Skeletal muscle tissue (tissue), 4 donors: Measurements from ENCODE around the gene PDIA6. TPM values are rescaled to one million over a fixed set of nuclear protein-coding genes. Genes with fewer than 3 reads are reported as not detected.
A peak's percentile ranks its signal among the peaks of the same experiment; 100 is the strongest.

Experiments used
- H3K27ac ChIP-seq: one replicate; pipeline ENCODE4 v1.7.0; 2013; ENCODE audit warnings: mild to moderate bottlenecking, low read depth, low read length, inconsistent platforms
- H3K27me3 ChIP-seq, 3 donors: one replicate each; pipeline ENCODE4 v1.7.0; 2013; ENCODE audit warnings: low read length in 3 of 3; ENCODE audit not compliant: control insufficient read depth in 3 of 3, insufficient read depth in 3 of 3
- H3K36me3 ChIP-seq, 3 donors: one replicate each; pipeline ENCODE4 v1.7.0; 2013; ENCODE audit warnings: low read length in 3 of 3; ENCODE audit not compliant: control insufficient read depth in 3 of 3, insufficient read depth in 3 of 3
- H3K4me1 ChIP-seq, 3 donors: one replicate each; pipeline ENCODE4 v1.7.0; 2013; ENCODE audit warnings: low read length in 3 of 3, mild to moderate bottlenecking in 3 of 3; ENCODE audit not compliant: control insufficient read depth in 3 of 3, insufficient read depth in 3 of 3
- H3K4me3 ChIP-seq, 3 donors: one replicate each; pipeline ENCODE4 v1.7.0; 2013; ENCODE audit warnings: low read length in 3 of 3
- H3K9ac ChIP-seq, 3 donors: one replicate each; pipeline ENCODE4 v1.7.0; 2013; ENCODE audit warnings: low read length in 3 of 3, mild to moderate bottlenecking in 3 of 3, moderate library complexity in 2 of 3, low read depth in 1 of 3
- H3K9me3 ChIP-seq, 3 donors: one replicate each; pipeline ENCODE4 v1.7.0; 2013; ENCODE audit warnings: low read length in 3 of 3; ENCODE audit not compliant: control insufficient read depth in 3 of 3
- total RNA-seq: library from RNA; depleted of rRNA; stranded (reverse); fragments of >200 nt; gene quantifications from one replicate; pipeline ENCODE4 v1.2.3, GENCODE V29; 2014
- donor health status: Osteomylitis.

PDIA6 gene
- total RNA-seq, 1 donor from 2014 or later = 138 TPM

DNA sequence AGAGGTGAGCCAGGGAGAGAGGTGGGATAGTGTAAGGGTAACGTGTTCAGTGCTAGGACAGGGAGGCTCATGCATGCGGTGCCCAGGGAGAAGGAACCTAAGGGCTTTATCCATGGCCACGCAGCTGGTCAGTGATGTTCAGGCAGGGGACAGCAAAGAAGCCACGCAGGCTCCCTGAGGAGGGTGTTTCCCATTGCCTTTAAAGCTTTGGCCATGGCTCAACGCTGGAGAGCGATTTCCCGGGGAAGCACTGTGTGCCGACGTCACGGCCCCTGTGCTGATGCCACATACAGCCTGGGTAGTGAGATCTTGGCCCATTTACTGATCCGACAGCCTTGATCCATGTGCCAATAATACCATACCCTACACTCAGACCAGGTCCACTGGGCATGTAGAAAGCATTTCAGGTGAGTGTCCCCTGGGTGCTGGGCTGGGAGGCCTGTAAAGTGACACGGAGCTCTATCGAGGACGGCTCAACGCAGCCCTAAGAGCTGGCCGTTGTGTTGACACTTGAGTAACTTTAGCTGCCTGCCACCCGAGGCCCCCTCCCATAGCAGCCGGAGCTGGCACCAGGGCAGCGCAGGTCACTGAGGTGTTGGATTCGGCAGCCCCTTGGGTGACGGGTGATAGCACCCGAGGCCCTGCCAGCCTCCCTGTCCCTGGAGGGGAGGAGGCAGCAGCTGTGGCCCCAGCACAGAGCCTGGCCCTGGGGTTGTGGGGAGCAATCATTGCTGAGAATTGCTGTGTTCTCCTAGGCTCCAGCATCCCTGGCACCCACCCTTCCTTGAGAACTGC is 41.4 kb downstream of the PDIA6 start:
- H3K36me3 ChIP-seq = no peaks in the 10 kb centered on the region
- no peak overlapping the region for H3K4me3 ChIP-seq
- H3K9ac ChIP-seq = no peak overlapping the region
- H3K4me1 ChIP-seq = peaks cover 0 to 7% (median 7%) of the 10 kb centered on the region in 3 donors
- H3K9me3 ChIP-seq = no peaks in the 10 kb centered on the region
- peaks cover 0 to 4% (median 0%) of the 10 kb centered on the region in 3 donors for H3K27me3 ChIP-seq
- no peak overlapping the region for H3K27ac ChIP-seq

DNA sequence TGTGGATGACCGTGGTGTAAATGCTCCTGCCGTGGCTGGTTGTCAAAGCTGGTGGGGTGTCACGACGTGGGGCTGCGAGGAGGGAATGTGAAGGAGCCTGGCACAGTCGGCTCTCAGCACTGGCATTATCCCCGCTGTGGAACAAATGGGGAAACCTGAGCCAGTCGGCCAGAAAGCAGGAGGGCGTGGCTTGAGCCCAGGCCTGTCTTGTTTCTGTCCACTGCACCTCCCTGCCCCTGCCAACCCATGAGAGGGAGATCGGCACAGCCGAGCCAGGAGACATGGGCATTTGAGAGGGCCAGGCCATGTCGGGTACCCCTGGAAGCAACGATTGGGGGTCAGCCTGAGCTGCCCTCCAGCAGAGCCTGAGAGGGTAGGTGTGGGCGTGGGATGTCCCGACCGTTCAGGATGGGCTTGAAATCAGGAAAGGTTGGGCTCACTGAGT is 44.5 kb downstream of the PDIA6 start:
- Histone ChIP-seq H3K27me3 (peaks cover 3 to 4% (median 4%) of the 10 kb centered on the region in 3 donors), H3K4me3 (peak overlapping the region in 2 of 3 donors; percentile 41 to 42), H3K9me3 (no peaks in the 10 kb centered on the region), H3K4me1 (peaks cover 0 to 7% (median 7%) of the 10 kb centered on the region in 3 donors), H3K27ac (no peak overlapping the region), H3K9ac (no peak overlapping the region), H3K36me3 (no peaks in the 10 kb centered on the region)

DNA sequence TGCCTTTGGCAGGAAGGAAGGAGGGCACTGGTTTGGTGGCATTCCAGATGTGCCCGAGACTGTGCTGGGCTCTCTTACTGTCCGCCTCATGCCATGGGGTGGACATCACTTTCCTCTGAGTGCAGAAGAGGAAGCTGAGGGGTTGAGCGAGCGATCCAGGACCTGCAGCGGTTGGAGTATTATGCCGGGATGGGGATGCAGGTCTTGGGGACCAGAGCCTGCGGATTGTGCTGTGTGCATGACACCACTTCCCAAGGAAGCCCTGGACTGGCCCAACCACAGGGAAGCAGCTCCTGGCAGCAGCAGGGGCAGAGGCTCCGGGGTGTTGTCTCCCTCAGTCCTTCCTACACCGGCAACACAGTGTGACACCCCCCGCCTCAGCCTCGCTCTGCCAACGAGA is 46.7 kb downstream of the PDIA6 start:
- Histone ChIP-seq H3K4me1 (peaks cover 0 to 7% (median 7%) of the 10 kb centered on the region in 3 donors), H3K9me3 (no peaks in the 10 kb centered on the region), H3K36me3 (no peaks in the 10 kb centered on the region), H3K4me3 (no peak overlapping the region), H3K27me3 (peaks cover under 1 to 8% (median 5%) of the 10 kb centered on the region in 3 donors), H3K27ac (no peak overlapping the region), H3K9ac (no peak overlapping the region)

DNA sequence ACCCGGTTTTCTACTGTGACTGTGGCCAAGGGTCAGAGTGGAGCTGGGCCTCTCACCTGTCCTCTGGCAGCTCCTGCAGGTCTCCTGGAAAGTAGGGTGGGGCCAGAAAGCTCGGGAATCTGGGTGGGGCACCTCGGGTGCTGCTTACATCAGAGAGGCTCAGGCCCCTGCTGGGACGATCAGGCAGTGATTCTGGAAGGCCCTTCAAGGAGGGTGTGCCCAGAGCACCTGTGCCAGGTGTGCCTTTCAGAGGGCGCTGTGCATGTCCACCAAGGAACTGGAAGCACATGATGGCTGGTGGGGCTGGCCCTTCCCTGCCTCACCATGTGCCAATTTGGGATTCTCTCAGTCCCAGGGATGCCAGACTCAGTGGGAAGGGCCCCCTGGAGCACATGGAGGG is 47.1 kb downstream of the PDIA6 start:
- no peaks in the 10 kb centered on the region for H3K9me3 ChIP-seq
- H3K4me1 ChIP-seq = peaks cover 0 to 7% (median 7%) of the 10 kb centered on the region in 3 donors
- peaks cover 0 to 8% (median 5%) of the 10 kb centered on the region in 3 donors for H3K27me3 ChIP-seq
- no peak overlapping the region for H3K27ac ChIP-seq
- H3K36me3 ChIP-seq = no peaks in the 10 kb centered on the region
- no peak overlapping the region for H3K4me3 ChIP-seq
- no peak overlapping the region for H3K9ac ChIP-seq

DNA sequence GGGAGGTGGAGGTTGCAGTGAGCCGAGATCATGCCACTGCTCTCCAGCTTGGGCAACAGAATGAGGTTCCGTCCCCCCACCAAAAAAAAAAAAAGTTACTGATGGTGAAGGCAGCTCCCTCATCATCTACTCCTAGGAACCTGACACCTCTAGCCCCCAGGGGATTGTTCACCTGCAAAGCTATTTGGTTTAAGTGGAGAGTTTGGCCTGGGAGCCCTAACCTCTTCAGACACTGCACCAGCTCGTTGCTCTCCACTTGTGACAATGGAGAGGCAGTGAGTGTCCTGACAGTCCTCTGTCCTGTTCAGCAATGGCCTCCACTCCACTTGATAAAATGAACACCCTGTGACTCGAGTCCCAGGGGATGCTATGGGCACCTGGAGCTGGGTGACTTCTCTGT is 47.7 kb downstream of the PDIA6 start:
- Histone ChIP-seq H3K27ac (no peak overlapping the region), H3K9ac (no peak overlapping the region), H3K4me1 (peaks cover 0 to 7% (median 7%) of the 10 kb centered on the region in 3 donors), H3K27me3 (peaks cover 0 to 8% (median 5%) of the 10 kb centered on the region in 3 donors), H3K9me3 (no peaks in the 10 kb centered on the region), H3K4me3 (no peak overlapping the region), H3K36me3 (no peaks in the 10 kb centered on the region)

DNA sequence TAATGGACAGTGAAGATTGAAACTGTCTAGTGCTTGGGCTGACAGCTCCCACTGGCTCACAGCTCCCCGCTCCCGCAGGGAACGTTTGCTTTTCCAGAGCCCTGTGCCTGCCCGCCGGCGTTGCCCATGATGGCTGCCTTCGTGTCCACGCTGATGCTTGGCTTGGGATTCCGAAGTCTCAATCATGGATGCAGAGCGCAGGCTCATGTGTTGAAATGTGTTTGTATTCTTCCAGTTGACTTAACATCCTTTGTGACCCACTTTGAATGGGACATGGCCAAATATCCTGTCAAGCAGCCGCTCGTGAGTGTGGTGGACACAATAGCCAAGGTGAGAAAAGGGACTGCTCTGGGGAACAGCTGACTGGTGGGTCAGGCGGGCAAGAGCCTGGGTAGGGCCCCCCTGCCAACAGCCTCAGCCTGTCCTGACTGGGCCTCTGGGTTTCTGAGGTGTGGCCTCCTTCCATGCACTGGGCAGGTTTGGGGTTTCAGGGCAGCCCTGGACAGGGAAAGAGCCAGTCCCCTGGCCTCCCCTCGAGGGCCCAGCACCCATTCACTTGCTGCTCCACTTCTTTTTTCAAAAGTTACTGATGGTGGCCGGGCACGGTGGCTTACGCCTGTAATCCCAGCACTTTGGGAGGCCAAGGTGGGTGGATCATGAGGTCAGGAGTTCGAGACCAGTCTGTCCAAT is 48.3 kb downstream of the PDIA6 start:
- Histone ChIP-seq H3K4me3 (no peak overlapping the region), H3K36me3 (no peaks in the 10 kb centered on the region), H3K27me3 (peaks cover 0 to 8% (median 5%) of the 10 kb centered on the region in 3 donors), H3K9ac (no peak overlapping the region), H3K4me1 (peaks cover 0 to 7% (median 7%) of the 10 kb centered on the region in 3 donors), H3K27ac (no peak overlapping the region), H3K9me3 (no peaks in the 10 kb centered on the region)

- Histone ChIP-seq H3K27ac (no peak overlapping the region), H3K27me3 (peaks cover 0 to 8% (median 5%) of the 10 kb centered on the region in 3 donors), H3K9ac (no peak overlapping the region), H3K36me3 (no peaks in the 10 kb centered on the region), H3K4me1 (peaks cover 0 to 7% (median 6%) of the 10 kb centered on the region in 3 donors), H3K4me3 (no peak overlapping the region), H3K9me3 (no peaks in the 10 kb centered on the region)
Observed at GRCh38 chr2:10763461-10763800, 49.2 kb downstream of the PDIA6 start.

GRCh38 chr2:10762651-10763460 is 49.7 kb downstream of the PDIA6 start:
- H3K27me3 ChIP-seq = peaks cover 0 to 8% (median 5%) of the 10 kb centered on the region in 3 donors
- peaks cover 0 to 1% (median under 1%) of the 10 kb centered on the region in 3 donors for H3K4me1 ChIP-seq
- H3K4me3 ChIP-seq = no peak overlapping the region
- no peak overlapping the region for H3K9ac ChIP-seq
- H3K9me3 ChIP-seq = no peaks in the 10 kb centered on the region
- no peaks in the 10 kb centered on the region for H3K36me3 ChIP-seq
- no peak overlapping the region for H3K27ac ChIP-seq

- Histone ChIP-seq H3K36me3 (no peaks in the 10 kb centered on the region), H3K4me1 (no peaks in the 10 kb centered on the region), H3K27me3 (peaks cover 0 to 8% (median 5%) of the 10 kb centered on the region in 3 donors), H3K9ac (no peak overlapping the region), H3K27ac (no peak overlapping the region), H3K9me3 (no peaks in the 10 kb centered on the region), H3K4me3 (no peak overlapping the region)
Observed at GRCh38 chr2:10761591-10761990, 51.0 kb downstream of the PDIA6 start.
